CD4-positive, alpha-beta T cell (primary cell): Measurements from ENCODE around the gene SLC10A2. TPM values are rescaled to one million over a fixed set of nuclear protein-coding genes. Genes with fewer than 3 reads are reported as not detected.

Experiments
- ATAC-seq: fragments of 200-7000 bp; cut with Tn5 transposase; one replicate; pipeline ENCODE4 v1.10.0; 2022; ENCODE audit warnings: mild to moderate bottlenecking; ENCODE audit not compliant: poor library complexity
- CTCF ChIA-PET: fragments of 350-600 bp; sonication (Branson Sonifier 250); formaldehyde crosslinking; loops from one replicate; lab custom pipeline; 2021; ENCODE audit warnings: antibody characterized with exemption, inconsistent platforms; lab: Charles Lee
- POLR2A ChIA-PET: fragments of 350-600 bp; sonication (Branson Sonifier 250); formaldehyde crosslinking; loops from one replicate; lab custom pipeline; 2021; ENCODE audit warnings: antibody characterized with exemption, inconsistent platforms; lab: Charles Lee
- DNase-seq, 14 experiments: peaks; one replicate each; pipeline ENCODE4 v3.0.0-alpha.2; 2013 to 2020; ENCODE audit warnings: mixed read lengths in 2 of 14
- H3K27ac ChIP-seq, 2 donors: one replicate each; pipeline versions ENCODE4 v1.5.1 to v1.7.0; 2013; ENCODE audit warnings: low read length in 2 of 2, low read depth in 1 of 2, mild to moderate bottlenecking in 1 of 2
- H3K27me3 ChIP-seq, 2 experiments: 1 replicate in 1 of 2; 2 replicates in 1 of 2; pipeline versions ENCODE4 v1.6.1 to v1.7.0; 2013; ENCODE audit warnings: low read length in 2 of 2, control low read depth in 1 of 2, mild to moderate bottlenecking in 1 of 2, moderate library complexity in 1 of 2; ENCODE audit not compliant: insufficient read depth in 2 of 2, control insufficient read depth in 1 of 2
- H3K36me3 ChIP-seq: one replicate; pipeline ENCODE4 v1.6.1; 2013; ENCODE audit warnings: low read length, control low read depth; ENCODE audit not compliant: insufficient read depth
- H3K4me1 ChIP-seq: one replicate; pipeline ENCODE4 v1.6.1; 2013; ENCODE audit warnings: low read length, control low read depth; ENCODE audit not compliant: insufficient read depth
- H3K4me3 ChIP-seq: one replicate; pipeline ENCODE4 v1.5.1; 2013; ENCODE audit warnings: mild to moderate bottlenecking, low read length, moderate library complexity
- H3K9me3 ChIP-seq, 2 experiments: 1 replicate in 1 of 2; 2 replicates in 1 of 2; pipeline versions ENCODE4 v1.6.1 to v1.7.0; 2013; ENCODE audit warnings: low read length in 2 of 2, mild to moderate bottlenecking in 2 of 2, control low read depth in 1 of 2, moderate library complexity in 1 of 2; ENCODE audit not compliant: control insufficient read depth in 1 of 2, insufficient read depth in 1 of 2
- H3K27ac Mint-ChIP-seq: one replicate; pipeline ENCODE4 v1.8.0; 2020; ENCODE audit warnings: mixed read lengths
- H3K27me3 Mint-ChIP-seq: one replicate; pipeline ENCODE4 v1.8.0; 2021; ENCODE audit warnings: mixed read lengths
- H3K36me3 Mint-ChIP-seq: one replicate; pipeline ENCODE4 v1.8.0; 2021; ENCODE audit warnings: low read depth, mixed read lengths
- H3K4me1 Mint-ChIP-seq: one replicate; pipeline ENCODE4 v1.8.0; 2021; ENCODE audit warnings: low read depth, mixed read lengths
- H3K4me3 Mint-ChIP-seq: one replicate; pipeline ENCODE4 v1.8.0; 2020; ENCODE audit warnings: mild to moderate bottlenecking, mixed read lengths
- H3K9me3 Mint-ChIP-seq: one replicate; pipeline ENCODE4 v1.8.0; 2020; ENCODE audit warnings: mixed read lengths
- CTCF ChIP-seq: fragments of 200-600 bp; IDR thresholded peaks from one replicate; pipeline ENCODE4 v1.8.0; 2022; ENCODE audit warnings: antibody characterized with exemption, mild to moderate bottlenecking
- intact Hi-C, 2 experiments: fragments of 100-400 bp; cut with DNase I in 1 of 2; cut with micrococcal nuclease in 1 of 2; formaldehyde crosslinking; loops; one replicate each; pipeline versions ENCODE4 v1.15.1 to v1.9.0; 2023 to 2025; cut with DNase I, micrococcal nuclease
- total RNA-seq, 174 experiments: library from RNA in 2 of 174; stranded (reverse) in 2 of 174; gene quantifications; one replicate each; pipeline ENCODE4 v1.2.3 and lab custom pipeline; 2021 to 2026

SLC10A2 gene
- total RNA-seq, 2 experiments from 2014 or later = not detected

GRCh38 chr13:103030776-103031175 is 35.4 kb downstream of the SLC10A2 start:
- TF ChIP-seq CTCF = no peak
- Histone ChIP-seq H3K27me3 (no peaks in the 10 kb centered on the region), H3K4me3 (no peak overlapping the region), H3K9me3 (peaks cover 10 to 22% of the 10 kb centered on the region in 2 experiments), H3K27ac (no peak overlapping the region), H3K4me1 (no peaks in the 10 kb centered on the region), H3K36me3 (no peaks in the 10 kb centered on the region)
- Mint-ChIP-seq H3K4me1 (no peaks in the 10 kb centered on the region), H3K27me3 (peaks cover 11% of the 10 kb centered on the region), H3K9me3 (peaks cover 13% of the 10 kb centered on the region), H3K27ac (no peak overlapping the region), H3K4me3 (no peak overlapping the region), H3K36me3 (no peaks in the 10 kb centered on the region)
- ATAC-seq (no peak), DNase-seq (no peak)
- POLR2A ChIA-PET = no interaction called here
- intact Hi-C loops = no loop called here
- CTCF ChIA-PET = no interaction called here

- H3K4me3 Mint-ChIP-seq = no peak overlapping the region
- no peak for ATAC-seq
- intact Hi-C loops = no loop called here
These were observed 36.4 kb downstream of the SLC10A2 start for GRCh38 chr13:103029798-103030197.

GRCh38 chr13:103022336-103022735 is 43.9 kb downstream of the SLC10A2 start:
- no peaks in the 10 kb centered on the region for H3K36me3 Mint-ChIP-seq
- intact Hi-C loops = no loop called here
- no peaks in the 10 kb centered on the region for H3K27me3 Mint-ChIP-seq
- Histone ChIP-seq H3K27me3 (no peaks in the 10 kb centered on the region), H3K27ac (no peak overlapping the region), H3K4me3 (no peak overlapping the region), H3K36me3 (no peaks in the 10 kb centered on the region), H3K9me3 (peaks cover 2 to 5% of the 10 kb centered on the region in 2 experiments), H3K4me1 (no peaks in the 10 kb centered on the region)
- no peak overlapping the region for H3K27ac Mint-ChIP-seq
- H3K4me3 Mint-ChIP-seq = no peak overlapping the region
- ATAC-seq = no peak
- ChIA-PET CTCF (no interaction called here), POLR2A (no interaction called here)
- H3K9me3 Mint-ChIP-seq = peaks cover 18% of the 10 kb centered on the region
- DNase-seq = no peak
- H3K4me1 Mint-ChIP-seq = no peaks in the 10 kb centered on the region
- no peak for TF ChIP-seq CTCF

More at GRCh38 chr13:103029798-103030197, 36.4 kb downstream of the SLC10A2 start:
- no peak overlapping the region for H3K27ac Mint-ChIP-seq
- no peak for DNase-seq
- ChIA-PET CTCF (no interaction called here), POLR2A (no interaction called here)
- peaks cover 11% of the 10 kb centered on the region for H3K27me3 Mint-ChIP-seq
- H3K9me3 Mint-ChIP-seq = peaks cover 16% of the 10 kb centered on the region
- TF ChIP-seq CTCF = no peak
- Histone ChIP-seq H3K36me3 (no peaks in the 10 kb centered on the region), H3K27ac (no peak overlapping the region), H3K4me1 (no peaks in the 10 kb centered on the region), H3K4me3 (no peak overlapping the region), H3K9me3 (peaks cover 10 to 22% of the 10 kb centered on the region in 2 experiments), H3K27me3 (no peaks in the 10 kb centered on the region)
- H3K36me3 Mint-ChIP-seq = no peaks in the 10 kb centered on the region
- H3K4me1 Mint-ChIP-seq = no peaks in the 10 kb centered on the region
